Astrocyte of the cerebellum (primary cell): ENCODE results near the gene SDR9C7.
"Not testable (repeated sequence)": the region's sequence is repeated elsewhere in the genome, so short reads cannot be mapped to it uniquely, and the experiment has no call there.

Experiments used
- DNase-seq: peaks from one replicate; pipeline ENCODE4 v3.0.0-alpha.2; 2011; ENCODE audit warnings: low read depth
- H3K4me3 ChIP-seq: 2 replicates; pipeline ENCODE4 v1.5.1; 2011; ENCODE audit warnings: mild to moderate bottlenecking, low read depth, low read length, moderate library complexity
- CTCF ChIP-seq: IDR thresholded peaks from 2 replicates; pipeline ENCODE4 v1.5.1; 2012; ENCODE audit warnings: low read length, low read depth, moderate library complexity, mild to moderate bottlenecking; ENCODE audit errors: missing control alignments
- in situ Hi-C: cut with HindIII; loops from 2 replicates; pipeline ENCODE4 v1.10.0; 2017; ENCODE audit warnings: low sequenced_read_pairs

Gene SDR9C7

GRCh38 chr12:56897844-56898361, 36.3 kb downstream of the SDR9C7 start:
- TF ChIP-seq CTCF: no peak
- in situ Hi-C loops: no loop called here
- no peak overlapping the region for H3K4me3 ChIP-seq
- DNase-seq: no peak

GRCh38 chr12:56896082-56896481, 38.1 kb downstream of the SDR9C7 start:
- H3K4me3 ChIP-seq: no peak overlapping the region
- no peak for DNase-seq
- in situ Hi-C loops: no loop called here
- TF ChIP-seq CTCF: no peak

GRCh38 chr12:56894698-56895368, 39.4 kb downstream of the SDR9C7 start:
- H3K4me3 ChIP-seq: no peak overlapping the region
- in situ Hi-C loops: no loop called here
- no peak for TF ChIP-seq CTCF
- DNase-seq: no peak

- in situ Hi-C loops: not testable (repeated sequence)
Observed at GRCh38 chr12:56891885-56892284, 42.3 kb downstream of the SDR9C7 start.

GRCh38 chr12:56886319-56886718, 47.9 kb downstream of the SDR9C7 start:
- in situ Hi-C loops: no loop called here

More at GRCh38 chr12:56891885-56892284, 42.3 kb downstream of the SDR9C7 start:
- not testable (repeated sequence) for H3K4me3 ChIP-seq, DNase-seq

GRCh38 chr12:56885316-56885715, 48.9 kb downstream of the SDR9C7 start:
- TF ChIP-seq CTCF: no peak
- in situ Hi-C loops: no loop called here
- DNase-seq: no peak
- no peak overlapping the region for H3K4me3 ChIP-seq

More at GRCh38 chr12:56886319-56886718, 47.9 kb downstream of the SDR9C7 start:
- no peak overlapping the region for H3K4me3 ChIP-seq
- no peak for DNase-seq
- TF ChIP-seq CTCF: no peak

GRCh38 chr12:56884421-56884820, 49.8 kb downstream of the SDR9C7 start:
- in situ Hi-C loops: no loop called here

GRCh38 chr12:56882407-56882806, 51.8 kb downstream of the SDR9C7 start:
- in situ Hi-C loops, H3K4me3 ChIP-seq, DNase-seq: not testable (repeated sequence)

More at GRCh38 chr12:56884421-56884820, 49.8 kb downstream of the SDR9C7 start:
- DNase-seq: no peak
- no peak overlapping the region for H3K4me3 ChIP-seq
- no peak for TF ChIP-seq CTCF
